Nephron (organoid): Measurements from ENCODE around the gene PCAT7.

Experiments
- H3K27ac Mint-ChIP-seq, 3 experiments: 2 replicates each; pipeline ENCODE4 v1.8.0; 2020; ENCODE audit warnings: mixed read lengths in 3 of 3, mild to moderate bottlenecking in 2 of 3, moderate library complexity in 1 of 3
- H3K27me3 Mint-ChIP-seq: 2 replicates; pipeline ENCODE4 v1.8.0; 2021; ENCODE audit warnings: low read depth, mild to moderate bottlenecking, moderate library complexity, mixed read lengths
- H3K36me3 Mint-ChIP-seq: 2 replicates; pipeline ENCODE4 v1.8.0; 2020; ENCODE audit warnings: low read depth, mixed read lengths
- H3K4me1 Mint-ChIP-seq: 2 replicates; pipeline ENCODE4 v1.8.0; 2020; ENCODE audit warnings: mixed read lengths
- H3K4me3 Mint-ChIP-seq, 3 experiments: 2 replicates each; pipeline ENCODE4 v1.8.0; 2020; ENCODE audit warnings: mild to moderate bottlenecking in 3 of 3, mixed read lengths in 3 of 3, moderate library complexity in 2 of 3
- H3K9me3 Mint-ChIP-seq: 2 replicates; pipeline ENCODE4 v1.8.0; 2020; ENCODE audit warnings: mixed read lengths
- CTCF ChIP-seq, 3 experiments: fragments of 200-600 bp; sonication (generic); IDR thresholded peaks; one replicate each; pipeline ENCODE4 v1.5.0; 2021; ENCODE audit warnings: antibody characterized with exemption in 3 of 3; ENCODE audit not compliant: unreplicated experiment in 3 of 3

PCAT7 gene

DNA sequence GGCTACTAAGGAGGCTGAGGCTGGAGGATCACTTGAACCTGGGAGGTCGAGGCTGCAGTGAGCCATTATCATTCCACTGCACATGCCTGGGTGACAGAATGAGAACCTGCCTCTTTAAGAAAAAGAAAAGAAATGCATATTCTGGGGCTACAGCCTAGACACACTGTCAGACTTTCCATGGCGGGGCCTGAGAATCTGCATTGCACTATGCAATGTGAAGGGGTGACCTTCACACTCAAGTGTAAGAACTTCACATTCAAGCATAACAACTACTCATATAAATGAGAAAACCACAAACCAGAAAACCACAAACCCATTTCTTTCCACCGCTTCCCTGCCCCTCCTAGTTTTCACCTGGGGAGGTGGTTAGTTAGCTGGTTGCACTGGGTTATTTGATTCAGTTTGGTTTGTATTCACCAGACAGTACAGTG, 56.8 kb downstream of the PCAT7 start:
- Mint-ChIP-seq H3K4me1 (peaks cover 22% of the 10 kb centered on the region), H3K27me3 (peaks cover 31% of the 10 kb centered on the region), H3K4me3 (no peak overlapping the region), H3K27ac (no peak overlapping the region), H3K9me3 (no peaks in the 10 kb centered on the region), H3K36me3 (no peaks in the 10 kb centered on the region)
- TF ChIP-seq CTCF (IDR thresholded peaks at IDR 0.05; ENCODE audit: unreplicated experiment in 3 of 3) = no peak

GRCh38 chr9:94612071-94612470, 57.2 kb downstream of the PCAT7 start:
- TF ChIP-seq CTCF (IDR thresholded peaks at IDR 0.05; ENCODE audit: unreplicated experiment in 3 of 3) = no peak
- Mint-ChIP-seq H3K9me3 (no peaks in the 10 kb centered on the region), H3K4me1 (peaks cover 19% of the 10 kb centered on the region), H3K27me3 (peaks cover 28% of the 10 kb centered on the region), H3K4me3 (no peak overlapping the region), H3K27ac (no peak overlapping the region), H3K36me3 (no peaks in the 10 kb centered on the region)

DNA sequence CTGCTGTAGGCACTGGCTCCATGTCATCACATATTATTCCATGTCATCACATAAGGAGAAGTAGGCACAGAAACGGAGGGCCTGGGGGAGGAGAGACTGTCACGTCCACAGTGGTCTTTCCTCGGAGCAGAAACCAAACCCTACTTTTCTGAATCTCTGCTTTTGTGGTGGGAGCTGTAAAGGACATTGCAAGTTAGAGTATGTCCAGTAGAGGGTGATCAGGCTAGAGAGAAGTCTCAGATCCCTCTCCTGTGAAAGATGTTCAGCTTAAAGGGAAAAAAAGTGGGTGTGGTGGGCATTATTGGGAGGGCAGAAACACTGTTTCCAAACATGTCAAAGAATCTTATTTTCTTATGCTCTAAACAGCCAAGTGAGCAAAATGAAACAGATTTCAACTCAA, 58.1 kb downstream of the PCAT7 start:
- Mint-ChIP-seq H3K27me3 (peaks cover 21% of the 10 kb centered on the region), H3K4me1 (peaks cover 12% of the 10 kb centered on the region), H3K9me3 (no peaks in the 10 kb centered on the region), H3K27ac (no peak overlapping the region), H3K36me3 (no peaks in the 10 kb centered on the region), H3K4me3 (no peak overlapping the region)
- no peak for TF ChIP-seq CTCF (IDR thresholded peaks at IDR 0.05; ENCODE audit: unreplicated experiment in 3 of 3)

DNA sequence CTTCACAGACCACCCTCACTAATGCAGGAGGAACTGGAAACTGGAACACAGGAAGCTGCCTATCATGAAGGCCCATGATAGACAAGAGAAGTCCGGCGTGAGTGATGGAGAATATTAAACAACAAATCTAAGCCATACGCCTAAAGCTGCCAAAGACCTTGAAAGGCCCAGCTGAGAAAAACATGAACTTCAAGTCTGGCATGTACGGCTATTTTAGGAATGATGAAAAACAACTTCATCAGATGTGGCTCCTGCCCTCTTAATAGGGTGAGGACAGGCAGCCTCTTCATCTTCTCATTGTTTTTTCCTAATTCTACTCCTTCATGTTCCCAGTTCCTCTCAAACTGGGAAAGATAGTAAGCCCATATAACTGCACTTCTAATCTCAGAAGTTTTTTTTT, 64.1 kb downstream of the PCAT7 start:
- Mint-ChIP-seq H3K27ac (peak overlapping the region in 1 of 3 experiments; percentile 8), H3K36me3 (no peaks in the 10 kb centered on the region), H3K4me3 (no peak overlapping the region), H3K27me3 (no peaks in the 10 kb centered on the region), H3K4me1 (peaks cover 9% of the 10 kb centered on the region), H3K9me3 (no peaks in the 10 kb centered on the region)
- no peak for TF ChIP-seq CTCF (IDR thresholded peaks at IDR 0.05; ENCODE audit: unreplicated experiment in 3 of 3)
